GM12878 (cell line): ENCODE data around the gene POLA1. TPM values are rescaled to one million over a fixed set of nuclear protein-coding genes. Genes with fewer than 3 reads are reported as not detected.

Experiments
- ATAC-seq: fragments of 200-7000 bp; cut with Tn5 transposase; 3 replicates; pipeline ENCODE4 v1.9.1; 2020; ENCODE audit warnings: mild to moderate bottlenecking, moderate library complexity
- BruUV-seq: library from RNA; stranded (reverse); fragments of 400-500 nt; replicated peaks from 2 replicates; lab custom pipeline; 2021; lab: Mats Ljungman, UMichigan
- CTCF ChIA-PET: fragments of 300-600 bp; sonication (Branson Sonifier 250); formaldehyde crosslinking; extraction: SDS; loops from one replicate; lab custom pipeline; 2021; ENCODE audit warnings: inconsistent platforms; lab: Yijun Ruan, JAX
- POLR2A ChIA-PET: fragments of 350-600 bp; formaldehyde crosslinking; extraction: SDS; loops from one replicate; lab custom pipeline; 2021; ENCODE audit warnings: inconsistent platforms; lab: Charles Lee
- RAD21 ChIA-PET: fragments of 300-600 bp; sonication (Branson Sonifier 250); formaldehyde crosslinking; loops from one replicate; lab custom pipeline; 2023; ENCODE audit warnings: antibody characterized with exemption; ENCODE audit not compliant: unreplicated experiment; lab: Charles Lee
- SMC1A ChIA-PET: fragments of 300-600 bp; sonication (Branson Sonifier 250); formaldehyde crosslinking; loops from one replicate; lab custom pipeline; 2023; ENCODE audit not compliant: unreplicated experiment, uncharacterized antibody; lab: Charles Lee
- DNase-seq: peaks from one replicate; pipeline ENCODE4 v3.0.0-alpha.2; 2011; ENCODE audit warnings: low read depth, low spot score
- FAIRE-seq: peaks from 3 replicates; lab custom pipeline; 2011; peaks lifted over from hg19 to GRCh38; lab: Jason Lieb, UNC
- H2AFZ ChIP-seq: 2 replicates; pipeline ENCODE4 v1.6.0; 2011; ENCODE audit warnings: low read depth, low read length, control low read depth; ENCODE audit not compliant: control insufficient read depth
- H3K27ac ChIP-seq: 2 replicates; pipeline ENCODE4 v1.5.1; 2011; ENCODE audit warnings: control low read depth; ENCODE audit not compliant: control insufficient read depth, insufficient read depth
- H3K27me3 ChIP-seq, 2 experiments: replicated peaks in 1 of 2; 2 replicates each; pipeline versions ENCODE4 v1.6.0 to v1.6.1; 2011; ENCODE audit warnings: low read length in 1 of 2; ENCODE audit not compliant: control insufficient read depth in 2 of 2, insufficient read depth in 2 of 2
- H3K36me3 ChIP-seq, 2 experiments: 2 replicates each; pipeline ENCODE4 v1.5.1; 2011; ENCODE audit warnings: low read length in 1 of 2; ENCODE audit not compliant: control insufficient read depth in 2 of 2, insufficient read depth in 2 of 2
- H3K4me1 ChIP-seq: 2 replicates; pipeline ENCODE4 v1.6.1; 2011; ENCODE audit warnings: mild to moderate bottlenecking, low read length, moderate library complexity, mixed read lengths; ENCODE audit not compliant: control insufficient read depth, insufficient read depth
- H3K4me2 ChIP-seq: 2 replicates; pipeline ENCODE4 v1.6.0; 2011; ENCODE audit warnings: control low read depth; ENCODE audit not compliant: control insufficient read depth, insufficient read depth
- H3K4me3 ChIP-seq: fragments of 200-600 bp; sonication (generic); 2 replicates; pipeline ENCODE4 v1.5.1; 2016
- H3K79me2 ChIP-seq: 2 replicates; pipeline ENCODE4 v1.6.0; 2011; ENCODE audit warnings: low read length; ENCODE audit not compliant: control insufficient read depth, insufficient read depth
- H3K9ac ChIP-seq: 2 replicates; pipeline ENCODE4 v1.8.0; 2011; ENCODE audit warnings: low read length, control low read depth, mixed read lengths; ENCODE audit not compliant: control insufficient read depth, insufficient read depth
- H3K9me3 ChIP-seq: replicated peaks from 3 replicates; pipeline ENCODE4 v1.5.1; 2011; ENCODE audit warnings: mild to moderate bottlenecking, low read length; ENCODE audit not compliant: control insufficient read depth, insufficient read depth
- H4K20me1 ChIP-seq: 2 replicates; pipeline ENCODE4 v1.6.0; 2011; ENCODE audit not compliant: control insufficient read depth, insufficient read depth
- BCL11A ChIP-seq: IDR thresholded peaks from 2 replicates; pipeline ENCODE4 v1.6.1; 2011; ENCODE audit warnings: low read depth, low read length
- BRCA1 ChIP-seq: IDR thresholded peaks from 2 replicates; pipeline ENCODE4 v1.6.1; 2011; ENCODE audit warnings: low read depth, low read length, improper control_type of control experiment
- CHD1 ChIP-seq: IDR thresholded peaks from 2 replicates; pipeline ENCODE4 v1.6.1; 2012; ENCODE audit warnings: low read depth, low read length, improper control_type of control experiment
- CUX1 ChIP-seq: IDR thresholded peaks from 2 replicates; pipeline ENCODE4 v1.6.1; 2012; ENCODE audit warnings: improper control_type of control experiment, low read depth, low read length; ENCODE audit not compliant: insufficient replicate concordance
- DPF2 ChIP-seq: fragments of 450-650 bp; IDR thresholded peaks from 2 replicates; pipeline ENCODE4 v1.6.1; 2017; ENCODE audit warnings: mild to moderate bottlenecking
- EGR1 ChIP-seq, 2 experiments: IDR thresholded peaks; 1 replicate in 1 of 2; 2 replicates in 1 of 2; pipeline ENCODE4 v1.6.1; 2011 to 2012; ENCODE audit warnings: low read depth in 2 of 2, low read length in 2 of 2, borderline replicate concordance in 1 of 2, mild to moderate bottlenecking in 1 of 2, moderate library complexity in 1 of 2
- ELK1 ChIP-seq: IDR thresholded peaks from 2 replicates; pipeline ENCODE4 v1.6.1; 2012; ENCODE audit warnings: low read depth, low read length, improper control_type of control experiment
- LARP7 ChIP-seq: fragments of 450-650 bp; IDR thresholded peaks from 2 replicates; pipeline ENCODE4 v1.6.1; 2017; ENCODE audit warnings: mild to moderate bottlenecking
- MEF2A ChIP-seq: IDR thresholded peaks from 2 replicates; pipeline ENCODE4 v1.6.1; 2011; ENCODE audit warnings: low read depth, mild to moderate bottlenecking, low read length, moderate library complexity; ENCODE audit not compliant: insufficient read depth
- NR2C2 ChIP-seq: IDR thresholded peaks from 2 replicates; pipeline ENCODE4 v1.6.1; 2011; ENCODE audit warnings: borderline replicate concordance, low read depth; ENCODE audit not compliant: control insufficient read depth, insufficient read length
- PAX5 ChIP-seq: IDR thresholded peaks from 2 replicates; pipeline ENCODE4 v1.6.1; 2011; ENCODE audit warnings: low read depth, low read length, borderline replicate concordance
- PAX8 ChIP-seq: fragments of 450-650 bp; IDR thresholded peaks from 2 replicates; pipeline ENCODE4 v1.6.1; 2017; ENCODE audit warnings: mild to moderate bottlenecking, moderate library complexity
- PML ChIP-seq: IDR thresholded peaks from 2 replicates; pipeline ENCODE4 v1.6.1; 2012; ENCODE audit warnings: low read length, inconsistent platforms
- RAD21 ChIP-seq: IDR thresholded peaks from 2 replicates; pipeline ENCODE4 v1.6.1; 2011; ENCODE audit warnings: mild to moderate bottlenecking, low read depth, low read length, moderate library complexity; ENCODE audit not compliant: insufficient read depth
- SREBF2 ChIP-seq: IDR thresholded peaks from 2 replicates; pipeline ENCODE4 v1.6.1; 2012; ENCODE audit warnings: mild to moderate bottlenecking, low read length
- YBX1 ChIP-seq: fragments of 450-650 bp; IDR thresholded peaks from 2 replicates; pipeline ENCODE4 v1.6.1; 2016; ENCODE audit warnings: antibody characterized with exemption
- ZBED1 ChIP-seq: IDR thresholded peaks from 2 replicates; pipeline ENCODE4 v1.6.1; 2016; ENCODE audit warnings: borderline replicate concordance
- WGBS: methylation state at CpG from one replicate; pipeline ENCODE4 v1.1.6; 2016; ENCODE audit warnings: low lambda C conversion rate; ENCODE audit not compliant: insufficient replicate concordance, insufficient coverage; ENCODE audit errors: missing lambda C conversion rate; 5-methylcytosine and 5-hydroxymethylcytosine counted together
- in situ Hi-C: fragments of 300-500 bp; cut with MboI; formaldehyde crosslinking; loops from 9 replicates; pipeline ENCODE4 v1.14.3; 2018; ENCODE audit warnings: mixed read lengths
- intact Hi-C: fragments of 100-400 bp; cut with micrococcal nuclease; formaldehyde crosslinking; loops from one replicate; pipeline ENCODE4 v1.14.2; 2022; ENCODE audit not compliant: unreplicated experiment
- polyA plus RNA-seq, 11 experiments: library from polyadenylated mRNA; depleted of rRNA in 4 of 11; unstranded in 6 of 11; stranded (reverse) in 5 of 11; fragments of >200 nt; fragmentation: Nextera tagmentation in 4 of 11; fragmentation: Illumina TruSeq in 1 of 11; extraction: Ambion mirVana in 4 of 11; extraction: Trizol in 1 of 11; gene quantifications; 1 replicate in 1 of 11; 2 replicates in 10 of 11; pipeline versions ENCODE4 v1.2.1 to v1.2.3, GENCODE V29; 2011 to 2016; ENCODE audit warnings: inconsistent platforms in 2 of 11, missing spikeins in 2 of 11, low read depth in 1 of 11
- total RNA-seq, 4 experiments: library from RNA; depleted of rRNA in 3 of 4; stranded (reverse); fragments of >200 nt in 3 of 4; fragmentation: Illumina TruSeq in 1 of 4; extraction: Trizol in 1 of 4; gene quantifications; 2 replicates each; pipeline versions ENCODE4 v1.2.1 to v1.2.3, GENCODE V29; 2013 to 2021

The POLA1 gene
- total and polyA plus RNA-seq, 10 of the 15 experiments (the other 5 are each of a cell fraction or from before 2014, with no cell fraction given), result 6.5 to 34.7 (median 24.8) TPM

GRCh38 chrX:24877288-24877664 is 183.6 kb downstream of the POLA1 start (continued):
- TF ChIP-seq NR2C2, result no peak

GRCh38 chrX:24877854-24878650 is 184.3 kb downstream of the POLA1 start:
- Histone ChIP-seq H3K4me2 (no peak overlapping the region), H3K9me3 (no peaks in the 10 kb centered on the region), H2AFZ (no peak overlapping the region), H3K4me3 (no peak overlapping the region), H3K27me3 (no peaks in the 10 kb centered on the region), H4K20me1 (no peaks in the 10 kb centered on the region), H3K9ac (no peak overlapping the region), H3K36me3 (no peaks in the 10 kb centered on the region; a peak in 1 of 4 replicates), H3K4me1 (no peaks in the 10 kb centered on the region), H3K79me2 (no peaks in the 10 kb centered on the region), H3K27ac (no peak overlapping the region)
- ATAC-seq (peak; percentile 42; the same call in 2 of the 3 replicates), FAIRE-seq (no peak), DNase-seq (no peak)
- ChIA-PET SMC1A (interaction anchor here (1.9 kb wide), 1 partner anchor 11 kb away, joined by 6 read pairs; no protein-coding TSS in a partner anchor), CTCF (interaction anchor here (1.1 kb wide), 1 partner anchor 273 kb away, joined by 3 read pairs; no protein-coding TSS in a partner anchor), POLR2A (no interaction called here), RAD21 (no interaction called here)
- in situ Hi-C loops, result no loop called here
- WGBS, result 45% methylated on average over 4 of the region's 4 CpGs
- intact Hi-C loops, result no loop called here
- no TSS peak for BruUV-seq
- TF ChIP-seq CHD1 (no peak), SREBF2 (no peak), PAX8 (no peak), RAD21 (no peak), ELK1 (no peak), PAX5 (no peak), BRCA1 (no peak), LARP7 (no peak), MEF2A (no peak), BCL11A (no peak), ZBED1 (no peak), EGR1 (IDR thresholded peaks at IDR 0.05; ENCODE audit: borderline replicate concordance in 1 of 2, low read depth in 2 of 2, low read length in 2 of 2) (no peak), PML (no peak), DPF2 (no peak), CUX1 (no peak), YBX1 (no peak)
